ENCODE results near the gene PARP4.
A peak's percentile ranks its signal among the peaks of the same experiment; 100 is the strongest.
"Not testable (repeated sequence)": the region's sequence is repeated elsewhere in the genome, so short reads cannot be mapped to it uniquely, and the experiment has no call there.

PARP4 gene

DNA sequence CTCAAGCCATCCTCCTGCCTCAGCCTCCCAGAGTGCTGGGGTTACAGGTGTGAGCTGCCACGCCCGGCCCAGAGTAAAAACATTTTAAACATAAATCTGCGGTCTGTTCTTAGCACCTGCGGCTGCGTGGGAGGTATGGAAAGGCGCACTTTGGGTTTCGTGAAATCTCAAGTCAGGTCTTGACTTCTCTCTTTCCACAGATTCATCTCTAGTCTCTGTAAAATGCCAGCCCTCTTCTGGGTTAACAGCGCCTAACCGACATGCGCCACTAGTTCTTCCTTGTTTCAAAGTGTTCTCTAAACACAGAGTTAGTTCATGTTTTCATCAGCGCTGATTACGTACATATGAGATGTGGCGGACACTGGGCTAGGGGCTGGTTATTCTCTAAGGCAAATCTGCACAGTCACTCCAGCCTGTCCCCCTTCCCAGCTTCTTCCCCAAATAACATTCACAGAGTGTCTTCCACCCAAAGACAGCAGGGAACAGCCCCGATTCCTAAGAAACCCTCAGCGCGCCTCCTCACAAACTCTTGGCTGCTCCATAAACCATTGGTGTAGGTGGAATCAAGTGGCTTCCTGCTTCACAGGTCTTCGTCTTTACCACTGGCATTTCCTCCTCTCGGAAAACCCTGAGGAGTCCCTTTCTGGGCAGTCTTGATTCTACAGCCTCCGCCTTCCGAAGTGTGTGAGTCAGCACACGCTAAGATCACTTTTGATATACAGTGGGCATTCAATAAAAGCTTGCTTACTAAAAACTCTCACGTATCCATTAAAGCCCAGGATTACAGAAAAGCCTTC lies 1.4 kb downstream of the PARP4 start:
- H3K9ac ChIP-seq (ENCODE audit: low read length) = no peak overlapping the region
- no peak overlapping the region for H3K27ac ChIP-seq (ENCODE audit: low read depth, low read length)
- H3K27me3 ChIP-seq (ENCODE audit: insufficient read depth, low read length) = no peaks in the 10 kb centered on the region
- no peak overlapping the region for H4K12ac ChIP-seq (ENCODE audit: low read depth, low read length)
- no peak overlapping the region for H2AK5ac ChIP-seq (ENCODE audit: low read length)
- peak overlapping the region; percentile 14 for H3K14ac ChIP-seq (ENCODE audit: low read length)
- no peak overlapping the region for H2BK120ac ChIP-seq (ENCODE audit: insufficient read depth, low read length, poor library complexity)
- peak; percentile 55 to 71 for DNase-seq
- no peak overlapping the region for H2BK12ac ChIP-seq (ENCODE audit: low read length)
- peaks cover 5% of the 10 kb centered on the region for H3K79me1 ChIP-seq (ENCODE audit: low read length)
- H4K91ac ChIP-seq (ENCODE audit: low read depth, low read length) = no peak overlapping the region
- H3K4ac ChIP-seq (ENCODE audit: low read depth, low read length) = peak overlapping the region; percentile 81
- H3K4me3 ChIP-seq (ENCODE audit: low read depth, low read length) = no peak overlapping the region
- no peak overlapping the region for H3K23ac ChIP-seq (ENCODE audit: low read length)
- H3K36me3 ChIP-seq (ENCODE audit: control insufficient read depth in 1 of 2, insufficient read depth in 2 of 2, low read length in 2 of 2) = no peaks in the 10 kb centered on the region
- peaks cover 4% of the 10 kb centered on the region for H3K79me2 ChIP-seq (ENCODE audit: control insufficient read depth, insufficient read depth, low read length, poor library complexity)
- WGBS (ENCODE audit: extremely low coverage, insufficient coverage, insufficient read length) = no CpG with 5 or more reads among the region's 22 CpGs
- H3K18ac ChIP-seq (ENCODE audit: low read length) = peak overlapping the region; percentile 51
- peaks cover 7 to 9% of the 10 kb centered on the region in 2 experiments for H3K4me1 ChIP-seq (ENCODE audit: control insufficient read depth in 1 of 2, insufficient read depth in 2 of 2, low read length in 2 of 2)
- H3K4me2 ChIP-seq (ENCODE audit: low read length) = peak overlapping the region; percentile 77
- peak overlapping the region; percentile 50 for H4K8ac ChIP-seq (ENCODE audit: low read depth, low read length)
- H2BK5ac ChIP-seq (ENCODE audit: low read depth, low read length, poor library complexity) = no peak overlapping the region
- no peaks in the 10 kb centered on the region for H3K9me3 ChIP-seq (ENCODE audit: insufficient read depth, low read depth, low read length)
- no peak overlapping the region for H2AFZ ChIP-seq (ENCODE audit: insufficient read depth, low read length, poor library complexity)

DNA sequence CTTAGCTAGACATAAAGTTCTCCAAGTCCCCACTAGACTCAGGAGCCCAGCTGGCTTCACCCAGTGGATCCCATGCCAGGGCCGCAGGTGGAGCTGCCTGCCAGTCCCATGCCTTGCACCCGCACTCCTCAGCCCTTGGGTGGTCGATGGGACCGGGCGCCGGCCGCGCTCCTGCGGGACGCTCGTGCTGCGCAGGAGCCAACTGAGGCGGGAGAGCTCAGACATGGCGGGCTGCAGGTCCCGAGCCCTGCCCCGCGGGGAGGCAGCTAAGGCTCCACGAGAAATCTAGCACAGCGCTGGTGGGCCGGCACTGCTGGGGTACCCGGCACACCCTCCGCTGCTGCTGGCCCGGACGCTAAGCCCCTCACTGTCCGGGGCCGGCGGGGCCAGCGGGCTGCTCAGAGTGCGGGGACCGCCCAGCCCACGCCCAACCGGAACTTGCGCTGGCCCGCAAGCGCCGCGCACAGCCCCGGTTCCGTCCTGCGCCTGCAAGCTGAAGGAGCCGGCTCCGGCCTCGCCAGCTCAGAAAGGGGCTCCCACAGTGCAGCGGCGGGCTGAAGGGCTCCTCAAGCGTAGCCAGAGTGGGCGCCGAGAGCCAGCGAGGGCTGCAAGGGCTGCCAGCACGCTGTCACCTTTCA lies 5.8 kb downstream of the PARP4 start:
- Histone ChIP-seq H2BK12ac (ENCODE audit: low read length) (no peak overlapping the region), H3K4me1 (ENCODE audit: control insufficient read depth in 1 of 2, insufficient read depth in 2 of 2, low read length in 2 of 2) (peaks cover 9 to 10% of the 10 kb centered on the region in 2 experiments), H3K9ac (ENCODE audit: low read length) (no peak overlapping the region), H3K4me3 (ENCODE audit: low read depth, low read length) (no peak overlapping the region), H4K91ac (ENCODE audit: low read depth, low read length) (no peak overlapping the region), H3K9me3 (ENCODE audit: insufficient read depth, low read depth, low read length) (peaks cover 3% of the 10 kb centered on the region), H2AK5ac (ENCODE audit: low read length) (no peak overlapping the region), H3K79me1 (ENCODE audit: low read length) (no peaks in the 10 kb centered on the region), H3K79me2 (ENCODE audit: control insufficient read depth, insufficient read depth, low read length, poor library complexity) (no peaks in the 10 kb centered on the region), H2BK120ac (ENCODE audit: insufficient read depth, low read length, poor library complexity) (no peak overlapping the region), H4K8ac (ENCODE audit: low read depth, low read length) (no peak overlapping the region), H3K36me3 (ENCODE audit: control insufficient read depth in 1 of 2, insufficient read depth in 2 of 2, low read length in 2 of 2) (peaks cover 3 to 4% of the 10 kb centered on the region in 2 experiments), H3K4ac (ENCODE audit: low read depth, low read length) (no peak overlapping the region), H4K12ac (ENCODE audit: low read depth, low read length) (no peak overlapping the region), H2AFZ (ENCODE audit: insufficient read depth, low read length, poor library complexity) (no peak overlapping the region), H3K14ac (ENCODE audit: low read length) (no peak overlapping the region), H3K18ac (ENCODE audit: low read length) (no peak overlapping the region), H3K23ac (ENCODE audit: low read length) (no peak overlapping the region), H3K27ac (ENCODE audit: low read depth, low read length) (no peak overlapping the region), H2BK5ac (ENCODE audit: low read depth, low read length, poor library complexity) (no peak overlapping the region), H3K4me2 (ENCODE audit: low read length) (no peak overlapping the region), H3K27me3 (ENCODE audit: insufficient read depth, low read length) (no peaks in the 10 kb centered on the region)
- WGBS (ENCODE audit: extremely low coverage, insufficient coverage, insufficient read length) = no CpG with 5 or more reads among the region's 50 CpGs
- DNase-seq = no peak

DNA sequence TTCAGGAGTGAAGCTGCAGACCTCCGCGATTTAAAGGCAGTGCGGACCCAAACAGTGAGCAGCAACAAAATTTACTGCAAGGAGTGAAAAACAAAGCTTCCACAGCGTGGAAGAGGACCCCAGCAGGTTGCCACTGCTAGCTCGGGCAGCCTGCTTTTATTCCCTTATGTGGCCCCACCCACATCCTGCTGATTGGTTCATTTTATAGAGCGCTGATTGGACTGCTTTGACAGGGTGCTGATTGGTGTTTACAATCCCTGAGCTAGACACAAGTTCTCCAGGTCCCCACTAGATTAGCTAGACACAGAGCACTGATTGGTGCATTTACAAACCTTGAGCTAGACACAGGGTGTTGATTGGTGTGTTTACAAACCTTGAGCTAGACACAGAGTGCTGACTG lies 6.3 kb downstream of the PARP4 start:
- not testable (repeated sequence) for H3K4me2 ChIP-seq (ENCODE audit: low read length); H3K9me3 ChIP-seq (ENCODE audit: insufficient read depth, low read depth, low read length); H2BK12ac ChIP-seq (ENCODE audit: low read length); H3K9ac ChIP-seq (ENCODE audit: low read length); H4K8ac ChIP-seq (ENCODE audit: low read depth, low read length); H3K79me2 ChIP-seq (ENCODE audit: control insufficient read depth, insufficient read depth, low read length, poor library complexity); DNase-seq; H3K4ac ChIP-seq (ENCODE audit: low read depth, low read length); H2AK5ac ChIP-seq (ENCODE audit: low read length); H3K14ac ChIP-seq (ENCODE audit: low read length); H3K27ac ChIP-seq (ENCODE audit: low read depth, low read length); H3K18ac ChIP-seq (ENCODE audit: low read length); H2AFZ ChIP-seq (ENCODE audit: insufficient read depth, low read length, poor library complexity); H3K4me3 ChIP-seq (ENCODE audit: low read depth, low read length); H4K91ac ChIP-seq (ENCODE audit: low read depth, low read length); H3K27me3 ChIP-seq (ENCODE audit: insufficient read depth, low read length); H4K12ac ChIP-seq (ENCODE audit: low read depth, low read length); H3K23ac ChIP-seq (ENCODE audit: low read length); H3K79me1 ChIP-seq (ENCODE audit: low read length); H3K36me3 ChIP-seq (ENCODE audit: control insufficient read depth in 1 of 2, insufficient read depth in 2 of 2, low read length in 2 of 2); H3K4me1 ChIP-seq (ENCODE audit: control insufficient read depth in 1 of 2, insufficient read depth in 2 of 2, low read length in 2 of 2); H2BK5ac ChIP-seq (ENCODE audit: low read depth, low read length, poor library complexity); H2BK120ac ChIP-seq (ENCODE audit: insufficient read depth, low read length, poor library complexity)
- WGBS (ENCODE audit: extremely low coverage, insufficient coverage, insufficient read length) = no CpG with 5 or more reads among the region's 6 CpGs

- H3K4ac ChIP-seq (ENCODE audit: low read depth, low read length) = no peak overlapping the region
- H3K79me2 ChIP-seq (ENCODE audit: control insufficient read depth, insufficient read depth, low read length, poor library complexity) = no peaks in the 10 kb centered on the region
- H3K36me3 ChIP-seq (ENCODE audit: control insufficient read depth in 1 of 2, insufficient read depth in 2 of 2, low read length in 2 of 2) = peaks cover 3 to 4% of the 10 kb centered on the region in 2 experiments
- no peak overlapping the region for H2BK120ac ChIP-seq (ENCODE audit: insufficient read depth, low read length, poor library complexity)
- no peak overlapping the region for H4K12ac ChIP-seq (ENCODE audit: low read depth, low read length)
- no CpG with 5 or more reads among the region's 20 CpGs for WGBS (ENCODE audit: extremely low coverage, insufficient coverage, insufficient read length)
- DNase-seq = no peak
- no peaks in the 10 kb centered on the region for H3K79me1 ChIP-seq (ENCODE audit: low read length)
- no peak overlapping the region for H2BK12ac ChIP-seq (ENCODE audit: low read length)
- peak overlapping the region; percentile 14 for H3K18ac ChIP-seq (ENCODE audit: low read length)
- no peak overlapping the region for H3K23ac ChIP-seq (ENCODE audit: low read length)
- no peak overlapping the region for H2AFZ ChIP-seq (ENCODE audit: insufficient read depth, low read length, poor library complexity)
- H3K14ac ChIP-seq (ENCODE audit: low read length) = no peak overlapping the region
- H3K27ac ChIP-seq (ENCODE audit: low read depth, low read length) = no peak overlapping the region
- H3K9me3 ChIP-seq (ENCODE audit: insufficient read depth, low read depth, low read length) = peaks cover 3% of the 10 kb centered on the region
- H3K27me3 ChIP-seq (ENCODE audit: insufficient read depth, low read length) = no peaks in the 10 kb centered on the region
- H2AK5ac ChIP-seq (ENCODE audit: low read length) = no peak overlapping the region
- H3K4me3 ChIP-seq (ENCODE audit: low read depth, low read length) = no peak overlapping the region
- no peak overlapping the region for H3K4me2 ChIP-seq (ENCODE audit: low read length)
- H4K8ac ChIP-seq (ENCODE audit: low read depth, low read length) = no peak overlapping the region
- H3K9ac ChIP-seq (ENCODE audit: low read length) = no peak overlapping the region
- H2BK5ac ChIP-seq (ENCODE audit: low read depth, low read length, poor library complexity) = no peak overlapping the region
- H3K4me1 ChIP-seq (ENCODE audit: control insufficient read depth in 1 of 2, insufficient read depth in 2 of 2, low read length in 2 of 2) = peaks cover under 1 to 4% of the 10 kb centered on the region in 2 experiments
- H4K91ac ChIP-seq (ENCODE audit: low read depth, low read length) = no peak overlapping the region
Measured at GRCh38 chr13:24505756-24506155, 6.8 kb downstream of the PARP4 start.

Data from trophoblast cell (in vitro differentiated cells and primary cell).